HCT116 (cell line): ENCODE results near the gene USP3. TPM values are rescaled to one million over a fixed set of nuclear protein-coding genes. Genes with fewer than 3 reads are reported as not detected.

ENCODE experiments used
- ATAC-seq: fragments of 200-7000 bp; cut with Tn5 transposase; 2 replicates; pipeline ENCODE4 v1.9.1; 2020; ENCODE audit warnings: mild to moderate bottlenecking, moderate library complexity
- BruUV-seq: library from RNA; stranded (reverse); fragments of 400-500 nt; replicated peaks from 2 replicates; lab custom pipeline; 2021; lab: Mats Ljungman, UMichigan
- CTCF ChIA-PET: fragments of 300-600 bp; sonication (Branson Sonifier 250); formaldehyde crosslinking; loops from one replicate; lab custom pipeline; 2021; ENCODE audit warnings: antibody characterized with exemption; lab: Charles Lee
- POLR2A ChIA-PET: fragments of 300-600, 350-600 bp; sonication (Branson Sonifier 250); formaldehyde crosslinking; loops from one replicate; lab custom pipeline; 2021; ENCODE audit warnings: antibody characterized with exemption; lab: Charles Lee
- RAD21 ChIA-PET, 2 experiments: fragments of 300-600 bp; sonication (Branson Sonifier 250); formaldehyde crosslinking; loops; one replicate each; lab custom pipeline; 2023; ENCODE audit warnings: low total read pairs in 2 of 2; ENCODE audit not compliant: uncharacterized antibody in 2 of 2, unreplicated experiment in 2 of 2, low non-redundant PET in 1 of 2; lab: Charles Lee
- DNase-seq: peaks from one replicate; pipeline ENCODE4 v3.0.0-alpha.2; 2010; ENCODE audit warnings: low read depth, low spot score
- H2AFZ ChIP-seq: fragments of 200-600 bp; shearing (Covaris generic), sonication (generic); 2 replicates; pipeline ENCODE4 v1.6.1; 2017; ENCODE audit warnings: low read depth, mixed run types, mixed read lengths, antibody characterized with exemption, low read length; ENCODE audit not compliant: poor library complexity, severe bottlenecking
- H3K27ac ChIP-seq: 2 replicates; pipeline ENCODE4 v1.5.1; 2012; ENCODE audit warnings: low read depth, low read length
- H3K27me3 ChIP-seq: fragments of 200-600 bp; sonication (generic); 2 replicates; pipeline ENCODE4 v1.6.1; 2016; ENCODE audit warnings: mixed run types, low read length, mixed read lengths; ENCODE audit not compliant: insufficient read depth
- H3K36me3 ChIP-seq, 2 experiments: fragments of 200-500 bp in 1 of 2; fragments of 200-600 bp in 1 of 2; sonication (Bioruptor generic) in 1 of 2; sonication (generic) in 1 of 2; 2 replicates each; pipeline versions ENCODE4 v1.5.1 to v1.6.1; 2014 to 2016; ENCODE audit warnings: low read length in 2 of 2, inconsistent platforms in 1 of 2, mixed read lengths in 1 of 2, mixed run types in 1 of 2; ENCODE audit not compliant: insufficient read depth in 2 of 2, control insufficient read depth in 1 of 2
- H3K4me1 ChIP-seq, 2 experiments: fragments of 200-600 bp in 1 of 2; sonication (generic) in 1 of 2; 2 replicates each; pipeline versions ENCODE4 v1.5.1 to v1.6.1; 2012 to 2017; ENCODE audit warnings: low read length in 2 of 2, inconsistent platforms in 1 of 2, mild to moderate bottlenecking in 1 of 2, mixed read lengths in 1 of 2, mixed run types in 1 of 2, moderate library complexity in 1 of 2; ENCODE audit not compliant: insufficient read depth in 2 of 2, control insufficient read depth in 1 of 2
- H3K4me2 ChIP-seq: fragments of 200-600 bp; sonication (generic); 2 replicates; pipeline ENCODE4 v1.6.1; 2017; ENCODE audit warnings: mixed run types, low read length, mixed read lengths
- H3K4me3 ChIP-seq, 2 experiments: fragments of 200-600 bp in 1 of 2; sonication (generic) in 1 of 2; replicated peaks in 1 of 2; 2 replicates each; pipeline ENCODE4 v1.5.1; 2011 to 2016; ENCODE audit warnings: low read length in 2 of 2, control low read depth in 1 of 2, low read depth in 1 of 2, mild to moderate bottlenecking in 1 of 2, mixed read lengths in 1 of 2, mixed run types in 1 of 2
- H3K79me2 ChIP-seq: fragments of 200-600 bp; sonication (generic); 2 replicates; pipeline ENCODE4 v1.6.1; 2017; ENCODE audit warnings: mild to moderate bottlenecking, mixed run types, low read length, moderate library complexity, mixed read lengths; ENCODE audit not compliant: insufficient read depth
- H3K9ac ChIP-seq: fragments of 200-600 bp; sonication (generic); 2 replicates; pipeline ENCODE4 v1.6.1; 2016; ENCODE audit warnings: low read length, mixed read lengths
- H3K9me2 ChIP-seq: fragments of 200-600 bp; sonication (generic), shearing (Covaris generic); 2 replicates; pipeline ENCODE4 v1.6.1; 2017; ENCODE audit warnings: mixed run types, mild to moderate bottlenecking, moderate library complexity; ENCODE audit not compliant: insufficient read depth
- H3K9me3 ChIP-seq, 2 experiments: fragments of 200-500 bp in 1 of 2; fragments of 200-600 bp in 1 of 2; sonication (Bioruptor generic) in 1 of 2; sonication (generic) in 1 of 2; 2 replicates each; pipeline ENCODE4 v1.6.1; 2014 to 2017; ENCODE audit warnings: low read length in 2 of 2, mixed read lengths in 2 of 2, inconsistent platforms in 1 of 2, low read depth in 1 of 2, mild to moderate bottlenecking in 1 of 2, mixed run types in 1 of 2, moderate library complexity in 1 of 2; ENCODE audit not compliant: control insufficient read depth in 1 of 2, insufficient read depth in 1 of 2
- H4K20me1 ChIP-seq: fragments of 200-600 bp; sonication (generic), shearing (Covaris generic); 2 replicates; pipeline ENCODE4 v1.6.1; 2017; ENCODE audit warnings: mixed run types, mild to moderate bottlenecking, moderate library complexity; ENCODE audit not compliant: insufficient read depth
- CEBPB ChIP-seq: IDR thresholded peaks from 2 replicates; pipeline ENCODE4 v1.6.1; 2012; ENCODE audit warnings: low read depth
- CTCF ChIP-seq, 3 experiments: fragments of 200-600 bp in 1 of 3; sonication (generic) in 1 of 3; IDR thresholded peaks in 2 of 3; conservative IDR thresholded peaks in 1 of 3; 2 replicates each; pipeline ENCODE4 v1.5.1; 2012 to 2017; ENCODE audit warnings: low read depth in 2 of 3, low read length in 2 of 3, antibody characterized with exemption in 1 of 3, borderline replicate concordance in 1 of 3, control low read depth in 1 of 3, mild to moderate bottlenecking in 1 of 3, mixed read lengths in 1 of 3, mixed run types in 1 of 3, moderate library complexity in 1 of 3; ENCODE audit not compliant: insufficient read depth in 1 of 3
- ELF1 ChIP-seq: IDR thresholded peaks from 2 replicates; pipeline ENCODE4 v1.6.1; 2012; ENCODE audit warnings: low read depth, borderline replicate concordance
- EZH2 ChIP-seq: fragments of 200-600 bp; sonication (generic); IDR thresholded peaks from 2 replicates; pipeline ENCODE4 v1.6.1; 2017; ENCODE audit warnings: antibody characterized with exemption, mixed run types
- POLR2A ChIP-seq: IDR thresholded peaks from 2 replicates; pipeline ENCODE4 v1.7.0; 2011; ENCODE audit warnings: borderline replicate concordance; ENCODE audit not compliant: insufficient read depth, insufficient read length; ENCODE audit errors: extremely low read depth
- intact Hi-C: fragments of 100-400 bp; cut with micrococcal nuclease; formaldehyde crosslinking; loops from 2 replicates; pipeline ENCODE4 v1.10.0; 2022
- total RNA-seq: library from RNA; stranded (reverse); gene quantifications from one replicate; pipeline ENCODE4 v1.2.1, GENCODE V29; 2021; ENCODE audit not compliant: unreplicated experiment

USP3 gene
- total RNA-seq, 1 experiment from 2014 or later = 61.6 TPM

- POLR2A ChIA-PET = no interaction called here
- H3K4me1 ChIP-seq = peaks cover 5 to 23% of the 10 kb centered on the region in 2 experiments; a peak in 3 of 4 replicates
- RAD21 ChIA-PET = no interaction called here
- no peaks in the 10 kb centered on the region for H4K20me1 ChIP-seq
- no peaks in the 10 kb centered on the region for H3K79me2 ChIP-seq
- H3K4me3 ChIP-seq = no peak overlapping the region
- CTCF ChIA-PET = no interaction called here
- H2AFZ ChIP-seq = no peak overlapping the region
- TF ChIP-seq CTCF (IDR thresholded peaks at IDR 0.05 in 2 of 3, conservative IDR thresholded peaks at IDR 0.05 in 1 of 3; ENCODE audit: borderline replicate concordance in 1 of 3, insufficient read depth in 1 of 3, low read depth in 2 of 3, low read length in 2 of 3) = no peak
- TF ChIP-seq CEBPB = no peak
- TF ChIP-seq EZH2 = no peak
- TF ChIP-seq POLR2A = no peak
- no peak for TF ChIP-seq ELF1
- H3K9me3 ChIP-seq = no peaks in the 10 kb centered on the region
- no peaks in the 10 kb centered on the region for H3K27me3 ChIP-seq
- intact Hi-C loops = no loop called here
- no peak overlapping the region for H3K9ac ChIP-seq
- no TSS peak for BruUV-seq
- no peak overlapping the region for H3K4me2 ChIP-seq
- no peak for DNase-seq
- H3K36me3 ChIP-seq = no peaks in the 10 kb centered on the region
- H3K9me2 ChIP-seq = no peaks in the 10 kb centered on the region
- ATAC-seq = no peak
- H3K27ac ChIP-seq = no peak overlapping the region
Observed at GRCh38 chr15:63604281-63604680, 99.9 kb downstream of the USP3 start.

GRCh38 chr15:63605036-63605435 lies 100.6 kb downstream of the USP3 start:
- no peak overlapping the region for H3K27ac ChIP-seq
- intact Hi-C loops = no loop called here
- no TSS peak for BruUV-seq
- H3K9me2 ChIP-seq = no peaks in the 10 kb centered on the region
- ChIA-PET CTCF (no interaction called here), POLR2A (no interaction called here), RAD21 (no interaction called here)
- no peaks in the 10 kb centered on the region for H3K79me2 ChIP-seq
- H3K9me3 ChIP-seq = no peaks in the 10 kb centered on the region
- H3K27me3 ChIP-seq = no peaks in the 10 kb centered on the region
- H3K4me2 ChIP-seq = no peak overlapping the region
- H2AFZ ChIP-seq = no peak overlapping the region
- no peaks in the 10 kb centered on the region for H3K36me3 ChIP-seq
- no peak for DNase-seq
- no peaks in the 10 kb centered on the region for H4K20me1 ChIP-seq
- TF ChIP-seq POLR2A (no peak), CTCF (IDR thresholded peaks at IDR 0.05 in 2 of 3, conservative IDR thresholded peaks at IDR 0.05 in 1 of 3; ENCODE audit: borderline replicate concordance in 1 of 3, insufficient read depth in 1 of 3, low read depth in 2 of 3, low read length in 2 of 3) (no peak)
- TF ChIP-seq, all 23 proteins: peak for 0
- peaks cover 3 to 16% of the 10 kb centered on the region in 2 experiments; a peak in 3 of 4 replicates for H3K4me1 ChIP-seq
- H3K4me3 ChIP-seq = no peak overlapping the region
- H3K9ac ChIP-seq = no peak overlapping the region
- no peak for ATAC-seq
